ENCODE measurements around the gene BICRAL.
A peak's percentile ranks its signal among the peaks of the same experiment; 100 is the strongest.
"Not testable (repeated sequence)": the region's sequence is repeated elsewhere in the genome, so short reads cannot be mapped to it uniquely, and the experiment has no call there.

The BICRAL gene

GRCh38 chr6:42846505-42846904, 64.7 kb downstream of the BICRAL start:
- DNase-seq = no peak

GRCh38 chr6:42848700-42849099, 66.8 kb downstream of the BICRAL start:
- DNase-seq = no peak

GRCh38 chr6:42851599-42851998, 69.7 kb downstream of the BICRAL start:
- no peak for DNase-seq

- DNase-seq = no peak
Measured at GRCh38 chr6:42860036-42860435, 78.2 kb downstream of the BICRAL start.

- DNase-seq = no peak
Measured at GRCh38 chr6:42860481-42860880, 78.6 kb downstream of the BICRAL start.

- DNase-seq = no peak
Measured at GRCh38 chr6:42864602-42865001, 82.8 kb downstream of the BICRAL start.

- DNase-seq = no peak
Measured at GRCh38 chr6:42870145-42870936, 88.5 kb downstream of the BICRAL start.

GRCh38 chr6:42871711-42872110, 89.9 kb downstream of the BICRAL start:
- no peak for DNase-seq

GRCh38 chr6:42873313-42873712, 91.5 kb downstream of the BICRAL start:
- no peak for DNase-seq

- DNase-seq = no peak
Measured at GRCh38 chr6:42877695-42878094, 95.8 kb downstream of the BICRAL start.

- peak; percentile 87 for DNase-seq
Measured at GRCh38 chr6:42879372-42880239, 97.8 kb downstream of the BICRAL start, which contains the start of gene RPL7L1. RPL7L1 (plus strand) TSS chr6:42879616; CDS start chr6:42879911, 295 bp downstream.

- DNase-seq = not testable (repeated sequence)
Measured at GRCh38 chr6:42880240-42880817, 98.5 kb downstream of the BICRAL start.

- not testable (repeated sequence) for DNase-seq
Measured at GRCh38 chr6:42880871-42881270, 99.0 kb downstream of the BICRAL start.

GRCh38 chr6:42885702-42886101, 103.8 kb downstream of the BICRAL start:
- no peak for DNase-seq

- DNase-seq = not testable (repeated sequence)
Measured at GRCh38 chr6:42888201-42888600, 106.3 kb downstream of the BICRAL start.

- DNase-seq = no peak
Measured at GRCh38 chr6:42889815-42890214, 108.0 kb downstream of the BICRAL start.

- DNase-seq = peak; percentile 70
Measured at GRCh38 chr6:42890311-42891198, 108.7 kb downstream of the BICRAL start.

GRCh38 chr6:42891199-42891722, 109.4 kb downstream of the BICRAL start:
- no peak for DNase-seq

GRCh38 chr6:42894041-42894828, 112.4 kb downstream of the BICRAL start:
- not testable (repeated sequence) for DNase-seq

GRCh38 chr6:42896178-42896719, 114.4 kb downstream of the BICRAL start:
- no peak for DNase-seq

- DNase-seq = peak; percentile 53
Measured at GRCh38 chr6:42898891-42899361, 117.1 kb downstream of the BICRAL start.

All from NCI-H446 treated with DMSO at 0.1 percent for 48 hours (cell line).